H7 (cell line): ENCODE measurements around the gene MUSK. TPM values are rescaled to one million over a fixed set of nuclear protein-coding genes. Genes with fewer than 3 reads are reported as not detected.
A peak's percentile ranks its signal among the peaks of the same experiment; 100 is the strongest.
"Not testable (repeated sequence)": the region's sequence is repeated elsewhere in the genome, so short reads cannot be mapped to it uniquely, and the experiment has no call there.

Source experiments
- DNase-seq: peaks from one replicate; pipeline ENCODE4 v3.0.0; 2012
- H3K27me3 ChIP-seq: 2 replicates; pipeline ENCODE4 v1.6.0; 2011; ENCODE audit warnings: mild to moderate bottlenecking, low read length; ENCODE audit not compliant: control insufficient read depth, insufficient read depth
- H3K36me3 ChIP-seq: replicated peaks from 2 replicates; pipeline ENCODE4 v1.5.1; 2011; ENCODE audit warnings: low read length; ENCODE audit not compliant: control insufficient read depth, insufficient read depth
- H3K4me3 ChIP-seq: 2 replicates; pipeline ENCODE4 v1.5.1; 2011; ENCODE audit warnings: low read depth, mild to moderate bottlenecking, control low read depth, low read length, moderate library complexity; ENCODE audit not compliant: insufficient read depth
- total RNA-seq: library from RNA; depleted of rRNA; stranded (reverse); fragments of >200 nt; shearing (Covaris generic); gene quantifications from 2 replicates; pipeline ENCODE4 v1.2.3, GENCODE V29; 2014

The MUSK gene
- total RNA-seq, 1 experiment from 2014 or later: not detected

GRCh38 chr9:110826400-110826799 lies 157.8 kb downstream of the MUSK start:
- not testable (repeated sequence) for H3K36me3 ChIP-seq, DNase-seq, H3K27me3 ChIP-seq, H3K4me3 ChIP-seq

- DNase-seq: no peak
- H3K4me3 ChIP-seq: no peak overlapping the region
- H3K36me3 ChIP-seq: no peaks in the 10 kb centered on the region
- no peaks in the 10 kb centered on the region for H3K27me3 ChIP-seq
These were observed 159.7 kb downstream of the MUSK start for GRCh38 chr9:110828264-110828663.

- DNase-seq: no peak
- Histone ChIP-seq H3K36me3 (no peaks in the 10 kb centered on the region), H3K27me3 (no peaks in the 10 kb centered on the region), H3K4me3 (no peak overlapping the region)
These were observed 161.9 kb downstream of the MUSK start for GRCh38 chr9:110830495-110830894.

GRCh38 chr9:110832926-110833325 lies 164.3 kb downstream of the MUSK start:
- Histone ChIP-seq H3K36me3 (no peaks in the 10 kb centered on the region), H3K27me3 (no peaks in the 10 kb centered on the region), H3K4me3 (no peak overlapping the region)
- DNase-seq: no peak

- H3K4me3 ChIP-seq: no peak overlapping the region
- no peaks in the 10 kb centered on the region for H3K27me3 ChIP-seq
- no peak for DNase-seq
- no peaks in the 10 kb centered on the region for H3K36me3 ChIP-seq
These were observed 166.8 kb downstream of the MUSK start for GRCh38 chr9:110835404-110835803.

- no peaks in the 10 kb centered on the region for H3K36me3 ChIP-seq
These were observed 167.3 kb downstream of the MUSK start for GRCh38 chr9:110835859-110836271.

GRCh38 chr9:110837401-110838005 lies 168.9 kb downstream of the MUSK start:
- Histone ChIP-seq H3K4me3 (no peak overlapping the region), H3K27me3 (no peaks in the 10 kb centered on the region), H3K36me3 (no peaks in the 10 kb centered on the region)
- DNase-seq: no peak

More at GRCh38 chr9:110835859-110836271, 167.3 kb downstream of the MUSK start:
- H3K27me3 ChIP-seq: no peaks in the 10 kb centered on the region
- H3K4me3 ChIP-seq: no peak overlapping the region
- DNase-seq: no peak

- DNase-seq: peak; percentile 25
- Histone ChIP-seq H3K27me3 (no peaks in the 10 kb centered on the region), H3K4me3 (no peak overlapping the region), H3K36me3 (no peaks in the 10 kb centered on the region)
These were observed 173.6 kb downstream of the MUSK start for GRCh38 chr9:110842169-110842568.

- Histone ChIP-seq H3K4me3 (no peak overlapping the region), H3K27me3 (no peaks in the 10 kb centered on the region), H3K36me3 (no peaks in the 10 kb centered on the region)
- DNase-seq: no peak
These were observed 174.4 kb downstream of the MUSK start for GRCh38 chr9:110842986-110843385.

- Histone ChIP-seq H3K4me3 (no peak overlapping the region), H3K36me3 (no peaks in the 10 kb centered on the region), H3K27me3 (no peaks in the 10 kb centered on the region)
- DNase-seq: no peak
These were observed 175.5 kb downstream of the MUSK start for GRCh38 chr9:110844121-110844520.

GRCh38 chr9:110846215-110846614 lies 177.6 kb downstream of the MUSK start:
- Histone ChIP-seq H3K36me3 (no peaks in the 10 kb centered on the region), H3K4me3 (no peak overlapping the region), H3K27me3 (no peaks in the 10 kb centered on the region)
- no peak for DNase-seq

GRCh38 chr9:110847671-110848070 lies 179.1 kb downstream of the MUSK start:
- Histone ChIP-seq H3K36me3 (no peaks in the 10 kb centered on the region), H3K27me3 (no peaks in the 10 kb centered on the region), H3K4me3 (no peak overlapping the region)
- DNase-seq: no peak

- no peaks in the 10 kb centered on the region for H3K27me3 ChIP-seq
- H3K4me3 ChIP-seq: no peak overlapping the region
- DNase-seq: no peak
- H3K36me3 ChIP-seq: no peaks in the 10 kb centered on the region
These were observed 182.0 kb downstream of the MUSK start for GRCh38 chr9:110850401-110851135.
